AG09319 (cell line): Measurements from ENCODE around the gene C2orf69.

Experiments used
- DNase-seq: peaks from one replicate; pipeline ENCODE4 v3.0.0-alpha.2; 2010; ENCODE audit warnings: low read depth; ENCODE audit errors: extremely low read depth
- TF ChIP-seq, protein P1 (sequence below): IDR thresholded peaks from 2 replicates; pipeline ENCODE4 v1.5.1; 2011; ENCODE audit warnings: low read depth, mild to moderate bottlenecking, inconsistent platforms, low read length, moderate library complexity

C2orf69 gene

DNA sequence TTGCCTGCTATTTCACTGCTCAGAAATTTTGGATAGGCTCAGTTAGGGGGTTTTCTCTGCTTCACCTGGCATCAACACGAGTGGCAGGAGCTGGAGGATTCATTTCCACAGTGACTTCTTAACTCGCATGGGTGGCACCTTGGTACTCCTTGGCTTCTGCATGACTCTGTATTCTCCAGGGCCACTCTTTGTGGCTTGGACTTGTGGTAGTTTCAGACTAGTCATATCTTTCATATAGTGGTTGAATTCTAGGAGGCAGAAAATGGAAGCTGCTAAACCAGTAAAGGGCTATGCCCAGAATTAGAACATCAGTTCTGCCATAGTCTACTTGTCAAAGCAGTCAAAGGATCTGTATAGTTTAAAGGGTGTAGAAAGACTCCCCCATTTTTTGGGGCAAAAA lies 51.1 kb downstream of the C2orf69 start:
- TF ChIP-seq, protein P1, sequence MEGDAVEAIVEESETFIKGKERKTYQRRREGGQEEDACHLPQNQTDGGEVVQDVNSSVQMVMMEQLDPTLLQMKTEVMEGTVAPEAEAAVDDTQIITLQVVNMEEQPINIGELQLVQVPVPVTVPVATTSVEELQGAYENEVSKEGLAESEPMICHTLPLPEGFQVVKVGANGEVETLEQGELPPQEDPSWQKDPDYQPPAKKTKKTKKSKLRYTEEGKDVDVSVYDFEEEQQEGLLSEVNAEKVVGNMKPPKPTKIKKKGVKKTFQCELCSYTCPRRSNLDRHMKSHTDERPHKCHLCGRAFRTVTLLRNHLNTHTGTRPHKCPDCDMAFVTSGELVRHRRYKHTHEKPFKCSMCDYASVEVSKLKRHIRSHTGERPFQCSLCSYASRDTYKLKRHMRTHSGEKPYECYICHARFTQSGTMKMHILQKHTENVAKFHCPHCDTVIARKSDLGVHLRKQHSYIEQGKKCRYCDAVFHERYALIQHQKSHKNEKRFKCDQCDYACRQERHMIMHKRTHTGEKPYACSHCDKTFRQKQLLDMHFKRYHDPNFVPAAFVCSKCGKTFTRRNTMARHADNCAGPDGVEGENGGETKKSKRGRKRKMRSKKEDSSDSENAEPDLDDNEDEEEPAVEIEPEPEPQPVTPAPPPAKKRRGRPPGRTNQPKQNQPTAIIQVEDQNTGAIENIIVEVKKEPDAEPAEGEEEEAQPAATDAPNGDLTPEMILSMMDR, result no peak
- DNase-seq, result no peak

- TF ChIP-seq, protein P1, result no peak
- no peak for DNase-seq
These were observed 55.3 kb downstream of the C2orf69 start for GRCh38 chr2:199966405-199966804.

DNA sequence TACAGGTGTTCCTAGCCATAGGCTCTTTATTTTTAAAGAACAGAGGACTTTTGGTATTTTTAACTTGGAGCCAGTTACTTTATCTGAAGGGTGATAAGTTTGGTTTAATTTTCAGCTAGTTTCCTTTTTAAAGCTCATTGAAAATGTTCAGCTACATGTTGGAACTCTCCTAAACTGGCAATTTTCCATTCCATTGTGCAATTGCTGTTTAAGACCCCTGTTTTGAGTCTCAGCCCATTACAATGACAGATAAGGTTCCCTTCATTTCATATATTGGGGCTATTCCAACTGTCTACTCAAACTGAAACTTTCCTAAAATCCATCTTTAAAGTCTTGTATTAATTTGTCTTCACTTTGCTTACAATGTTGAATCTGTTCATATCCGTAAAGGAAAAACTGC lies 55.9 kb downstream of the C2orf69 start:
- TF ChIP-seq, protein P1, result no peak

GRCh38 chr2:199968126-199968525 lies 57.0 kb downstream of the C2orf69 start:
- TF ChIP-seq, protein P1, result no peak
- DNase-seq, result no peak

More for the DNA sequence above, 55.9 kb downstream of the C2orf69 start:
- no peak for DNase-seq

GRCh38 chr2:199972088-199972626 lies 61.1 kb downstream of the C2orf69 start:
- TF ChIP-seq, protein P1, result no peak
- no peak for DNase-seq

GRCh38 chr2:199973703-199974102 lies 62.6 kb downstream of the C2orf69 start:
- TF ChIP-seq, protein P1, result peak; percentile 52
- no peak for DNase-seq

GRCh38 chr2:199975273-199975895 lies 64.3 kb downstream of the C2orf69 start:
- peak; percentile 31 for DNase-seq
- TF ChIP-seq, protein P1, result no peak
